ENCODE data around the gene HNRNPM. TPM values are rescaled to one million over a fixed set of nuclear protein-coding genes. Genes with fewer than 3 reads are reported as not detected.
"Not testable (repeated sequence)": the region's sequence is repeated elsewhere in the genome, so short reads cannot be mapped to it uniquely, and the experiment has no call there.

Gene HNRNPM
- total and polyA plus RNA-seq, 11 donors, result 43.4 to 183 (median 95.3) TPM

GRCh38 chr19:8404391-8405151 lies 40.2 kb upstream of the HNRNPM start:
- Histone ChIP-seq H3K27ac (peak overlapping the region in 9 of 12 donors; percentile 36 to 73 (median 52)), H3K4me1 (peaks cover 0 to 11% (median 5%) of the 10 kb centered on the region in 12 donors), H3K27me3 (no peaks in the 10 kb centered on the region), H3K9me3 (no peaks in the 10 kb centered on the region), H3K36me3 (peaks cover 0 to 57% (median 54%) of the 10 kb centered on the region in 9 donors), H3K4me3 (no peak overlapping the region)
- ATAC-seq (peak; percentile 35 to 69 (median 67)), DNase-seq (peak in 2 of 5 donors; percentile 53 to 68)
- TF ChIP-seq, protein P1, sequence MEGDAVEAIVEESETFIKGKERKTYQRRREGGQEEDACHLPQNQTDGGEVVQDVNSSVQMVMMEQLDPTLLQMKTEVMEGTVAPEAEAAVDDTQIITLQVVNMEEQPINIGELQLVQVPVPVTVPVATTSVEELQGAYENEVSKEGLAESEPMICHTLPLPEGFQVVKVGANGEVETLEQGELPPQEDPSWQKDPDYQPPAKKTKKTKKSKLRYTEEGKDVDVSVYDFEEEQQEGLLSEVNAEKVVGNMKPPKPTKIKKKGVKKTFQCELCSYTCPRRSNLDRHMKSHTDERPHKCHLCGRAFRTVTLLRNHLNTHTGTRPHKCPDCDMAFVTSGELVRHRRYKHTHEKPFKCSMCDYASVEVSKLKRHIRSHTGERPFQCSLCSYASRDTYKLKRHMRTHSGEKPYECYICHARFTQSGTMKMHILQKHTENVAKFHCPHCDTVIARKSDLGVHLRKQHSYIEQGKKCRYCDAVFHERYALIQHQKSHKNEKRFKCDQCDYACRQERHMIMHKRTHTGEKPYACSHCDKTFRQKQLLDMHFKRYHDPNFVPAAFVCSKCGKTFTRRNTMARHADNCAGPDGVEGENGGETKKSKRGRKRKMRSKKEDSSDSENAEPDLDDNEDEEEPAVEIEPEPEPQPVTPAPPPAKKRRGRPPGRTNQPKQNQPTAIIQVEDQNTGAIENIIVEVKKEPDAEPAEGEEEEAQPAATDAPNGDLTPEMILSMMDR (IDR thresholded peaks at IDR 0.05), result no peak
- no peak for TF ChIP-seq POLR2A (IDR thresholded peaks at IDR 0.05)
- intact Hi-C loops (cut with DNase I), result no loop called here
- 72 to 86% (median 79%) methylated on average over 11 to 18 of the region's 18 CpGs for WGBS, 4 donors

DNA sequence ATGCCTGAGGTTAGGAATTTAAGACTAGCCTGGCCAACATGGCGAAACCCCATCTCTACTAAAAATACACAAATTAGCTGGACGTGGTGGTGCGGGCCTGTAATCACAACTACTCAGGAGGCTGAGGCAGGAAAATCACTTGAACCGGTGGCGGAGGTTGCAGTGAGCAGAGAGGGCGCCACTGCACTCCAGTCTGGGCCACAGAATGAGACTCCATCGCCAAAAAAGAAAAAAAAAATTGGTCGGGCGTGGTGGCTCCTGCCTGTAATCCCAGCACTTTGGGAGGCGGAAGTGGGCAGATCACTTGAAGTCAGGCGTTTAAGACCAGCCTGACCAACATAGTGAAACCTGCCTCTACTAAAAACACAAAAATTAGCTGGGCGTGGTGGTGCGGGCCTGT lies 34.1 kb upstream of the HNRNPM start:
- not testable (repeated sequence) for H3K4me3 ChIP-seq, H3K9me3 ChIP-seq, ATAC-seq, H3K36me3 ChIP-seq, DNase-seq, H3K27me3 ChIP-seq
- Histone ChIP-seq H3K4me1 (peaks cover 0 to 32% (median 18%) of the 10 kb centered on the region in 12 donors), H3K27ac (peak overlapping the region in 1 of 12 donors; percentile 18)
- intact Hi-C loops (cut with DNase I), result loop anchor here in 7 of 10 donors (5.0 to 10.0 kb wide), 5 partner anchors 37 to 102 kb away; partner anchors contain the start of genes ZNF414 (in 2 of the 7) and PRAM1 (in 1 of the 7)
- WGBS, 4 donors, result 88 to 93% (median 91%) methylated on average over 13 of the region's 13 CpGs

DNA sequence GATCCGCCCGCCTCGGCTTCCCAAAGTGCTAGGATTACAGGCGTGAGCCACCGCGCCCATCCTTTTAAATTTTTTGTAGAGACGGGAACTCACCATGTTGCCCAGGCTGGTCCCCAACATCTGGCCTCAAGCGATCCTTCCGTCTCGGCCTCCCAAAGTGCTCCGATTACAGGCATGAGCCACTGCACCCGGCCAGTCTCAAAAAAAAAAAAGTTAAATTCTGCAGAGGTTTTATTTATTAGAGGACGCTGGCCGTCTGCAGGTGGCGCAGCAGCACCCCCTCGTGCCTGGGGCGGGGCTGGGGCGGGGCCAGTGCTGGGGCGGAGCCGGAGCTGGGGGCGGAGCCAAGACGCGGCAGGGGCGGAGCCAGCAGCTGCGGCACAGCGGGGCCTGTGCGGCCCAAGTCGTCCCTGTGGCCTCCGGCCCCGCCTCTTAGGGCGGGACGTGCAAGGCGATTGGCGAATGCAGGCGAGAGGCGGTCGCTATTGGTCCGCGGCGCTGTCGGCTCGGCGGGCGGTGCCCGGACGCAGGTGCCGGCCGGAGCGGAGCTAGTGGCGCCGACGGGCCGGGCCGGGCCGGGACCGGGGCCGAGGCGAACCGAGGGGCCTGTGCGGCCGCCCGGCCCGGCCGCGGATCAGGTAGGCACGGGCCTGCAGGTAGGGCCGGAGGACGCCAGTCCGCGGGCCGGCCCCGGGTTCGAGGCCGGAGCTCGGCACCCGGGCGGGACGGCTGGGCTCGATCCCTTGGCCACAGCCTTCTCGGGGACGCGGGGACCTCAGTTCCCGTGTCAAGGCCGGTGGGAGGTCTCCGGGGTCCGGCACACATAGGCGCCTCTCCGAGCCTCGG lies 31.8 kb upstream of the HNRNPM start, which contains the start of gene MARCHF2:
Gene MARCHF2, plus strand, starts transcription at position 523 of the 846 bp plus-strand sequence. CDS start 8,536 bp downstream, outside the sequence.
- ATAC-seq, result peak; percentile 98 to 99 (median 99)
- Histone ChIP-seq H3K4me3 (peak within 1 kb of the TSS; percentile 71 to 98 (median 90)), H3K36me3 (no peaks in the 10 kb centered on the region), H3K27ac (peak within 1 kb of the TSS; percentile 76 to 95 (median 84)), H3K4me1 (peaks cover 0 to 55% (median 37%) of the 10 kb centered on the region in 12 donors), H3K9me3 (no peaks in the 10 kb centered on the region), H3K27me3 (no peaks in the 10 kb centered on the region)
- WGBS, 4 donors, result 4 to 13% (median 7%) methylated on average over 33 to 89 of the region's 89 CpGs
- peak; percentile 96 to 99 (median 98) for DNase-seq
- intact Hi-C loops (cut with DNase I), result loop anchor here in 8 of 10 donors (2.0 to 10.0 kb wide), 8 partner anchors 32 to 99 kb away; partner anchors contain the start of genes ZNF414 (in 2 of the 8), HNRNPM (in 1 of the 8) and PRAM1 (in 1 of the 8)
- TF ChIP-seq, protein P1 (IDR thresholded peaks at IDR 0.05), result peak; percentile 60 to 88 (median 79)
- TF ChIP-seq POLR2A (IDR thresholded peaks at IDR 0.05), result peak; percentile 17 to 81

DNA sequence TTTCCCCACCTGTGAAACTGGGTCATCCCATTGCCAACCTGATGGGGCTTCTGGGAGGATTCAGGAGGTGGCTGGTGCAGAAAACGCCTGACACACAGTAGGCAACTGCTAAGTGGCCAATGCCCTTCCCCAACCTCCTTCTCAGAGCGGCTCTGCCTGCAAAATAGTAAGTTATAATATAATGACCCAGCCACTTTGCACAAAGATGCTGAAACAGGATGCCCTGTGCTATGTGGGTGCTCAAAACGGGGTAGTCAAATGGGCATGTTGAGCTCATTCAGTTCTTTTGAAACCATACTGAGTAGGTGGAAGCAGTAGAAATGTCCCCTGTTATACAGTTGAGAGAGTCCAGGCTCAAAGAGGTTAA lies 31.2 kb upstream of the HNRNPM start:
- TF ChIP-seq, protein P1 (IDR thresholded peaks at IDR 0.05), result no peak
- no peak for TF ChIP-seq POLR2A (IDR thresholded peaks at IDR 0.05)
- Histone ChIP-seq H3K27me3 (no peaks in the 10 kb centered on the region), H3K27ac (peak overlapping the region in 11 of 12 donors; percentile 76 to 95 (median 84)), H3K36me3 (peaks cover 0 to 2% (median 0%) of the 10 kb centered on the region in 9 donors), H3K4me3 (peak overlapping the region; percentile 71 to 98 (median 90)), H3K9me3 (no peaks in the 10 kb centered on the region), H3K4me1 (peaks cover 0 to 61% (median 43%) of the 10 kb centered on the region in 12 donors)
- WGBS, 4 donors, result 17 to 31% (median 20%) methylated on average over 3 of the region's 3 CpGs
- intact Hi-C loops (cut with DNase I), result loop anchor here in 8 of 10 donors (2.0 to 10.0 kb wide), 8 partner anchors 31 to 99 kb away; partner anchors contain the start of genes ZNF414 (in 2 of the 8), HNRNPM (in 1 of the 8) and PRAM1 (in 1 of the 8)
- ATAC-seq, result no peak
- no peak for DNase-seq
